MCF 10A (cell line): ENCODE data around the gene KCNIP3. TPM values are rescaled to one million over a fixed set of nuclear protein-coding genes. Genes with fewer than 3 reads are reported as not detected.

Experiments used
- BruUV-seq: library from RNA; stranded (reverse); fragments of 400-500 nt; replicated peaks from 2 replicates; lab custom pipeline; 2021; lab: Mats Ljungman, UMichigan
- CTCF ChIA-PET: fragments of 300-600 bp; sonication (Branson Sonifier 250); formaldehyde crosslinking; extraction: SDS; loops from one replicate; lab custom pipeline; 2021; ENCODE audit warnings: antibody characterized with exemption, inconsistent platforms; lab: Yijun Ruan, JAX
- POLR2A ChIA-PET: fragments of 300-600, 350-650 bp; sonication (Branson Sonifier 250); formaldehyde crosslinking; extraction: SDS; loops from one replicate; lab custom pipeline; 2020; ENCODE audit warnings: antibody characterized with exemption, inconsistent platforms; lab: Yijun Ruan, JAX
- DNase-seq: peaks from one replicate; pipeline ENCODE4 v3.0.0-alpha.2; 2018; ENCODE audit not compliant: unreplicated experiment
- H3K27ac Mint-ChIP-seq: one replicate; pipeline ENCODE4 v1.8.0; 2022; ENCODE audit warnings: mild to moderate bottlenecking, low read depth, mixed read lengths; ENCODE audit not compliant: unreplicated experiment
- H3K27me3 Mint-ChIP-seq: one replicate; pipeline ENCODE4 v1.8.0; 2022; ENCODE audit warnings: mixed read lengths; ENCODE audit not compliant: insufficient read depth, unreplicated experiment
- H3K36me3 Mint-ChIP-seq: one replicate; pipeline ENCODE4 v1.8.0; 2022; ENCODE audit warnings: mild to moderate bottlenecking, moderate library complexity, mixed read lengths; ENCODE audit not compliant: insufficient read depth, unreplicated experiment
- H3K4me1 Mint-ChIP-seq: one replicate; pipeline ENCODE4 v1.8.0; 2022; ENCODE audit warnings: mixed read lengths; ENCODE audit not compliant: insufficient read depth, unreplicated experiment
- H3K4me3 Mint-ChIP-seq: one replicate; pipeline ENCODE4 v1.8.0; 2022; ENCODE audit warnings: mild to moderate bottlenecking, moderate library complexity, mixed read lengths; ENCODE audit not compliant: unreplicated experiment
- H3K9me3 Mint-ChIP-seq: one replicate; pipeline ENCODE4 v1.8.0; 2022; ENCODE audit warnings: mixed read lengths; ENCODE audit not compliant: unreplicated experiment
- CTCF ChIP-seq: fragments of 200-600 bp; IDR thresholded peaks from one replicate; pipeline ENCODE4 v1.8.0; 2022; ENCODE audit warnings: antibody characterized with exemption, mild to moderate bottlenecking; ENCODE audit not compliant: unreplicated experiment
- intact Hi-C: fragments of 100-400 bp; cut with micrococcal nuclease; formaldehyde crosslinking; loops from 2 replicates; pipeline ENCODE4 v1.14.1; 2022
- total RNA-seq: library from RNA; stranded (reverse); gene quantifications from 2 replicates; pipeline ENCODE4 v1.2.3, GENCODE V29; 2022

Gene KCNIP3
- total RNA-seq, 1 experiment from 2014 or later = 15.6 TPM

DNA sequence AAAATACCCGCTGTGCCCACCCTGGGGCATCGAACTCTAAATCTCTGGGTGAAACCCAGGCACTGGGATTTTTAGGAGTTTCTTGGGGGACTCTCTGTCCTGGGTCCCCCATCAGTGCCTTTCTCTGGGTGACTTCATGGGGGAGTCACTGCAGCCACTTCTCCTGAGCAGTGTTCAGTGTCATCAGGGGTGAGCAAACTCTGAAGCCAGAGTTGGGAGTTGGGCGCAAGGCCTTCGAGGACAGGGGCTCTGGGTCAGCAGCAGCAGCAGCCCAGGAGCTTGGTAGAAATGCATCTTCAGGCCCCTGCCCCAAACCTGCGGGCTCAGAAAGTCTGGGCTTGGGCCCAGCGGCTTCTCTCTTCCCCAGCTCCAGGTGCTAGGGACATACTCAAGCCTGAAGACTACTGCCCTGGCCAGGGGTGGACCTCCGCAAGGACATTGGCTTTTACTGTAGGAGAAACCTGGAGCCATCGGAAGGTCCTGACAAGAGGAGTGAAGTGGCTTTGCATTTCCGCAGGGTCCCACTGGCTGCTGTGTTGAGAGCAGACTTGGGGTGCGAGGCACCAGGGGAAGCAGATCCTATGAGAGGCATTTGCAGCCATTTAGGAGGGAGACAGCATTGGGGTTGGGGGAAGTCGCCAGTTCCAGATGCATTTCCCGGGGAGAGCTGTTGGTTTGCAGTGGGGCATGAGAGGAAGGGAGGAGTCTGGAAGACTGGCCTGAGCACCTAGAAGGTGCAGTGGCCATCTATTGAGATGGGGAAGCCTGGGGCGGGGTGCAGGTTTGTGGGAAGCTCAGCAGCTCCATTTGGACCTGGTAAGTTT is 53.8 kb downstream of the KCNIP3 start:
- DNase-seq = no peak
- intact Hi-C loops = no loop called here
- Mint-ChIP-seq H3K27ac (no peak overlapping the region), H3K36me3 (peaks cover 5% of the 10 kb centered on the region), H3K4me1 (peaks cover 10% of the 10 kb centered on the region), H3K27me3 (no peaks in the 10 kb centered on the region), H3K9me3 (no peaks in the 10 kb centered on the region), H3K4me3 (no peak overlapping the region)
- no TSS peak for BruUV-seq
- TF ChIP-seq CTCF = no peak
- POLR2A ChIA-PET = no interaction called here
- CTCF ChIA-PET = interaction anchor here (0.6 to 0.7 kb wide), 2 partner anchors 119 to 379 kb away, joined by 3 to 5 read pairs; no protein-coding TSS in a partner anchor

DNA sequence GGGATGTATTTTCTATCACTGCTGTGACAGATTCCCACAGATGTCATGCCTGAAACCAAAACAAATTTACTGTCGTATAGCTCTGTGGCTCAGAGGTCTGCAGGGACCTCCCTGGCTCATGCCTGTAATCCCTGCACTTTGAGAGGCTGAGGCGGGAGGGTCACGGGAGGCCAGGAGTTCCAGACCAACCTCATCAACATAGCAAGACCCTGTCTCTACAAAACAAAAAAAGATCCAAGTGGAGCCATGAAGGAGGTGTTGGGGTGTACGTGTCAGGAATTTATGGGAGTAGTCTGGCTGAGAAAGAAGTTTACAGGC is 54.4 kb downstream of the KCNIP3 start:
- no TSS peak for BruUV-seq
- no peak for TF ChIP-seq CTCF
- intact Hi-C loops = no loop called here
- Mint-ChIP-seq H3K4me1 (peaks cover 10% of the 10 kb centered on the region), H3K9me3 (no peaks in the 10 kb centered on the region), H3K27ac (no peak overlapping the region), H3K27me3 (no peaks in the 10 kb centered on the region), H3K36me3 (peaks cover 7% of the 10 kb centered on the region), H3K4me3 (no peak overlapping the region)
- ChIA-PET CTCF (interaction anchor here (0.7 kb wide), 1 partner anchor 120 kb away, joined by 5 read pairs; no protein-coding TSS in a partner anchor), POLR2A (no interaction called here)
- no peak for DNase-seq

- peaks cover 8% of the 10 kb centered on the region for H3K4me1 Mint-ChIP-seq
- BruUV-seq = no TSS peak
- POLR2A ChIA-PET = no interaction called here
- H3K27me3 Mint-ChIP-seq = no peaks in the 10 kb centered on the region
- CTCF ChIA-PET = interaction anchor here (0.6 to 1.6 kb wide), 5 partner anchors 10 to 1119 kb away, joined by 3 to 12 read pairs (median 4); no protein-coding TSS in a partner anchor
- no peak overlapping the region for H3K4me3 Mint-ChIP-seq
- H3K27ac Mint-ChIP-seq = peak overlapping the region; percentile 21
- H3K9me3 Mint-ChIP-seq = no peaks in the 10 kb centered on the region
- no peak for DNase-seq
- no peak for TF ChIP-seq CTCF
- intact Hi-C loops = no loop called here
- H3K36me3 Mint-ChIP-seq = peaks cover 7% of the 10 kb centered on the region
These were observed 55.3 kb downstream of the KCNIP3 start for GRCh38 chr2:95352310-95353054.

- CTCF ChIA-PET = interaction anchor here (0.6 to 1.6 kb wide), 5 partner anchors 9 to 1119 kb away, joined by 3 to 12 read pairs (median 4); no protein-coding TSS in a partner anchor
These were observed 56.0 kb downstream of the KCNIP3 start for GRCh38 chr2:95353055-95353575.

More at GRCh38 chr2:95353055-95353575, 56.0 kb downstream of the KCNIP3 start:
- H3K27me3 Mint-ChIP-seq = no peaks in the 10 kb centered on the region
- no peak for TF ChIP-seq CTCF
- no peak overlapping the region for H3K27ac Mint-ChIP-seq
- H3K4me3 Mint-ChIP-seq = no peak overlapping the region
- POLR2A ChIA-PET = no interaction called here
- no peak for DNase-seq
- intact Hi-C loops = no loop called here
- peaks cover 7% of the 10 kb centered on the region for H3K36me3 Mint-ChIP-seq
- peaks cover 8% of the 10 kb centered on the region for H3K4me1 Mint-ChIP-seq
- no TSS peak for BruUV-seq
- no peaks in the 10 kb centered on the region for H3K9me3 Mint-ChIP-seq
